Hippocampal formation (tissue), 2 donors: ENCODE data around the gene RTEL1.
"Not testable (repeated sequence)": the region's sequence is repeated elsewhere in the genome, so short reads cannot be mapped to it uniquely, and the experiment has no call there.

ENCODE experiments used
- DNase-seq, 2 donors: peaks; one replicate each; lab custom pipeline; 2025; lab: John Stamatoyannopoulos, UW

Gene RTEL1

DNA sequence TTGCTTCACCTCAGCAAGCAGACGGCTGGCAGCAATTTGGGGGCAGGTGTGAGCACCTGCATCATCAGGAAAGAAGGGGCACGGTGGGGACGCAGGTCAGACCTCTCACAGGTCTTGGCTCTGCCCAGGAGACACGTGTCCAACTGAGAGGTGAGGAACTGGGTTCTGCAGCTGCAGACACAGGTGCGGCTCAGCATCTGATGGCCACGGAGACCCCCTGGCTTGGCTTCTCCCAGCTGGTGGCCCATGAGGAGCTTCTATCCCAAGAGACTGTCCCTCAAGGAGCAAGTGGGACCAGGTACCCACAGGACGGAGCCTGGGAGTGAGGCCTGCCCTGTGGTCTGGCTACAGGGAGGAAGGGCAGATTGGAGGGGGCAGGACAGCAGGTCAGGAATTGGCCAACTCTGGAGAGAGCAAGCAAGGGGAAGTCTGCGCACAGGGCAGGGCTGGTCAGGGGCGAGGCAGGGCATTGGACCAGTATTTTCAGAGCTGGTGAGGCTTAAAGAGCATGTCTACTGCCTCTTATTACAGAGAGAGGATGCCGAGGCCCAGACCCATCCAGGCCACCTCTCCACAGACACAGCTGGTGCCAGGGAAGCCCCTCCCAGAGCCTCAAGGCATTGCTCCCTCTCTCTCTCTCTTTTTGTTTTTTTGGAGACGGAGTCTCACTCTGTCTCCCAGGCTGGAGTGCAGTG, 9.1 kb upstream of the RTEL1 start:
- no peak for DNase-seq

GRCh38 chr20:63650486-63650885, 7.6 kb upstream of the RTEL1 start:
- not testable (repeated sequence) for DNase-seq

GRCh38 chr20:63651942-63652191, 6.2 kb upstream of the RTEL1 start:
- DNase-seq, result no peak

DNA sequence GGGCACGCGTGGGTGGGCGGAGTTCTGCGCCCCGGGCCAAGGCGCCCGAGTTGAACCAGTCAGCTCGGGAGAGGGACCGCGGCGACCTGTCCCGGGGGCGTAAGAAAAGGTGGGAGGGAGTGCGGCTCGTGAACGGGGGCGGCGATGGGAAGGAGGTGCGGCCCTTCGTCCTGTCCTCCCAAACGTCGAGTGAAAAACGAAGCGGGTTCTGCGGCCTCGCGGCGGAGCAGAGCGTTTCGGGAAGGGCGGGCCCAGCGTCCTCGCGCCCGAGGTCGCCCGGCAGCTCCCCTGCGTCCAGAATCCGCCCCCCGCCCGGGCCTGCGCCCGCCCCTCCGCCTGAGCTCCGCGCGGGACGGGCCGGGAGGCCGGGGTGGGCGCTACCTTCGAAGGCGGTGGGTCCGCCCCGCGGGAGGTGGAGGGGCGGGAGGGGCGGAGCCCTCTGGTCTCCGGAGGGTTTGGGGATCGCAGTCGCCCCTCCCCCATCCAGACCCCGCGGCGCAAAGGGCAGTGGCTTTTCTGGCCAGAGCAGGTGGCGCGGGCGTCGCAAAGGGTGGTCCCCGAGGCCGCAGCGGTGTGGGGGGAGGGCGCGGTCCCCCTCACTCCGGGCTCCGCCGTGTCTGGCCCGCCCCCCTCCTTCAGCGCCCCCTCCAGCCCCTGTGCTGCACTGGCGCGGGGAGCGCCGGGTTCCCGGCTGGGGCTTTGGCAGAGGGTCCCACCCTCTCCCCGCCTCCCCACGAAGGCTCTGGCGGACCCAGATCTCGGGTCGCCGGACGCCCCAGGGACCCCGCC, 5.7 kb upstream of the RTEL1 start:
- DNase-seq, result no peak

DNA sequence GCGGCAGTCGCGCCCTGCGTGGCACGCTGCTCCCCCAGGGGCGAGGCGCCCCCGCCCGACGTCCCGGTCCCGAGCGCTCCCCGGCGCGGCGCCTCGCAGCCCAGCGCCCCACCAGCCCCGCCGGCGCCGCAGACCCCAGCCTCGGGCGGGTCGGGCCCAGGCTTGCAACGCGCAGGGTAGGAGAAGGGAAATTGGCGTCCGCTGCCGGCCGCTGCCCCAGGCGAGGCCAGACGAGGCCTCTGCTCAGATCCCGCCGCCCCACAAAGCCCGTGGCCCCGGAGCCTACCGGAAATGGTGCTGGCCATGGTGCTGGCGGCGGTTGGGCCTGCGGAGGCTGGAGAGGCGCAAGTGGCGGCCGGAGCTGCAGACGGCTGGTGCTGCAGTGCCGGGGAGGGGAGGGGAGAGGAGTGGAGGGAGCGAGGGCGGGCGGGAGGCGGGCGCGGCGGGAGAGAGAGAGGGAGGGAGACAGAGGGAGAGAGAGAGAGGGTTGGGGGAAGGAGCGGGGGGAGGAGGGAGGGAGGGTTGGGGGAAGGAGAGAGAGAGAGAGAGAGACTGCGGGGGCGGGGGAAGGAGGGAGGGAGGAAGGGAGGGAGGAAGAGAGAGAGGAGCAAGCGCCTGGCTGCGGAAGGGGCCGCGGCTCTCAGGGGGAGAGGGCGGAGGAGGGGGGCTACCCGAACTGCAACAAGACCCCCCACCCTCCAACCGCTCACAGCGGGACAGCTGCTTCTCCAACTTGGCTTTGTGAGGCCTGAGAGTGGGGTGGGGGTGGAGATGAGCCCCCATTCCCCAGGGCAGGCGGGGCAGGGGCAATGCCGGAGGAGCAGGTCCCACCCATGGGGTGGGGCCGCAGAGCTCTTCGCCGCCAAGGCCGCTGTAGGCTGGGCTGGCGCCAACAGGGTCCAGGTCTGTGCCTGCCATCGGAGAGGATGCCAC, 4.8 kb upstream of the RTEL1 start, which contains the start of gene STMN3:
STMN3 (minus strand) TSS at position 384 of the 933 bp plus-strand sequence; CDS start at position 305, 79 bp downstream.
- peak; percentile 83 to 85 for DNase-seq

- DNase-seq, result no peak
Observed at GRCh38 chr20:63653974-63654668, 4.0 kb upstream of the RTEL1 start.

DNA sequence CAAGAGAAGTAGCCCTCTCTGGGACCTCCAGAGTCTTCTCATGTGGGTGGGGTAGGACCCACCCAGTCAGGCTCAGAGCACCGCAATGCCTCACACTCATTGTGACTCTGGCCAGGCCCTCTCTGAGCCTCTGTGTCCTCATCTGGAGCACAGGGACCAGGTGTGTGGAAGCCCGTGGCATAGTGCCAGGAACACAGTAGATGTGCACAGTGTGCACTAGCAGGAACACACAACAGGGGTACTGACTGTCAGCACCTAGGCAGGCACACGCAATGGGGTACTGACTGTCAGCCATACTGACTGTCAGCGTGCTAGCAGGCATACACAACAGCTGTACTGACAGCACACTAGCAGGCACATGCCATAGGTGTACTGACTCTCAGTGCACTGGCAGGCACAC, 2.9 kb upstream of the RTEL1 start:
- DNase-seq, result no peak

DNA sequence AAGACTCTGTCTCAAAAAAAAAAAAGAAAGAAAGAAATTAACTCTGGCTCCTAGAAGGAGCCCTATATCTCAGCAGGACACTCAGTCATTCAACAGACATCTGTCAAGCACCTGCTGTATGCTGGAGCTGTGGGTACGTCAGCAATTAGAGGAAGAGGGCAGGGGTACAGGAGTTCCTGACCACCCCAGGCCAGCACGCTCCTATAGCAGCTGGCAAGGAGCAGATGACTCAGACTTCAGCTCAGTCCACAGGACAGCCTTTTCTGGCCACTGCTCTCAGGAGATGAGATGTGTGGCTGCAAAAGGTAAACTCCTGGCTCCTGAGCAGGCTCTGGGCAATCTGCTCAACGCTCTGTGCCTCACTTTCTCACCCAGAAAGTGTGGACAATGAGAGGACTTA, 1.7 kb upstream of the RTEL1 start:
- DNase-seq, result no peak

DNA sequence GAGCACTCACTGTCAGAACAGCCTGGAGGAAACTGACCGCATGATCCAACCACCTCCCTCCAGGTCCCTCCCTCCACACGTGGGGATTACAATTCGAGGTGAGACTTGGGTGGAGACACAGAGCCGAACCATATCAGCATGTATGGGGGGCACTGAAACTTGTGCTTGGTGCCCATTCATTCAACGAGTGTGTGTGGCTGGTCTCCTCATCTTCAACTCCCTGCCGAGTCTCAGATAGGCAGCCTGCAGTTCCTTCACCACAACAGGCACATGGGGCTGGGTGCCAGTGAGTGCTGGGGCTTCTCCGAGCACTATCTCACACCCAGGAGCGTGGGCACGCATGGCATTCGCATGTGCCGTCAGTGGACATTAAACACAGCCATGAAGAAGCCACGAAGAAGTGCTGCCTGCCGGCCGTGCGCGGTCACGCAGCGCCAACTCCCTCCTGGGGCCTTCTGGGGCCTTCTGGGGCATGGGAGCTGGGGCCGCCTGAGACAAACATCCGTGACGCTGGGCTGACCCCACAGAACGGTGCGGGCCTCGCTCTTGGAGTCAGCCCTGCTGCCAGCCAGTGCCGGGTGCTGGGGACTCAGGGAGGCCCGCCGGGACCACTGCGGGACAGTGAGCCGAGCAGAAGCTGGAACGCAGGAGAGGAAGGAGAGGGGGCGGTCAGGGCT, 714 bp upstream of the RTEL1 start:
- DNase-seq, result no peak

DNA sequence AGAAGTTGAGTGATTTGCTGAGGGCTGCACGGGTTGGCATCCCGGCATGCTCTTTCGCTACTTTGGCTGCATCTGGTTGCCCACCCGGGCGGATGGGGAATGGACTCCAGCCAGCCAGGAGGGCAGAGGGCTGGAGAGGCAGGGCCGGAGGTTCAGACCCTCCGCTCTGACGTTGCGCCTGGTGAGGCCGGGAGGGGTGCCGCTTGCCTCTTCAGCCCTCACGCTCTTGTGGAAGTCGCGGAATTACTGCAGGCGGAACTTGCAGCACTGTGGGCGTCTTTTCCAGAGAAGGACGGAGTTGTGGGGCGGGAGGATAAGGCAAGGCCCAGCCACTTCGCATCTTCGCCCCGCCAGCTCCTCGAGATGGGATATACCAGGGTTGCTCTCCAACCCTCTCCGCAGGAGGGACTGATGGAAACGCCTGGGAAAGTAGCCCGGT, 656 bp downstream of the RTEL1 start:
- DNase-seq, result no peak

DNA sequence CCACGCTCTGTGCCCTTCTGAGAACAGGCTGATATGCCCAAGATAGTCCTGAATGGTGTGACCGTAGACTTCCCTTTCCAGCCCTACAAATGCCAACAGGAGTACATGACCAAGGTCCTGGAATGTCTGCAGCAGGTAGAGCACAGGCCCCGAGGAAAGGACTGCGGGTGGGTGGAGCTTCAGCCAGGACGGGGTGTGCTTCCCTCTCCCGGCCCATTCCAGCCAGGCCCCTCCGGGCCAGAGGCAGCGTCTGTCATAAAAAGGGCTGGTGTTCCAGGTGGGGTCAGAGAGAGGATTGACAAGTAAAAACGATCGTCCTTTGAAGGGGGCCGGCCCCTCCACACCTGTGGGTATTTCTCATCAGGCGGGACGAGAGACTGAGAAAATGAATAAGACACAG, 1.3 kb downstream of the RTEL1 start:
- DNase-seq, result no peak

DNA sequence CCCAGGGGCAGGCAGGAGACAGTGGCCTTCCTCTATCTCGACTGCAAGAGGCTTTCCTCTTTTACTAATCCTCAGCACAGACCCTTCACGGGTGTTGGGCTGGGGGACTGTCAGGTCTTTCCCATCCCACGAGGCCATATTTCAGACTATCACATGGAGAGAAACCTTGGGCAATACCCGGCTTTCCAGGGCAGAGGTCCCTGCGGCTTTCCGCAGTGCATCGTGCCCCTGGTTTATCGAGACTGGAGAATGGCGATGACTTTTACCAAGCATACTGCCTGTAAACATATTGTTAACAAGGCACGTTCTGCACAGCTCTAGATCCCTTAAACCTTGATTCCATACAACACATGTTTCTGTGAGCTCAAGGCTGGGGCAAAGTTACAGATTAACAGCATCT, 2.1 kb downstream of the RTEL1 start:
- not testable (repeated sequence) for DNase-seq

DNA sequence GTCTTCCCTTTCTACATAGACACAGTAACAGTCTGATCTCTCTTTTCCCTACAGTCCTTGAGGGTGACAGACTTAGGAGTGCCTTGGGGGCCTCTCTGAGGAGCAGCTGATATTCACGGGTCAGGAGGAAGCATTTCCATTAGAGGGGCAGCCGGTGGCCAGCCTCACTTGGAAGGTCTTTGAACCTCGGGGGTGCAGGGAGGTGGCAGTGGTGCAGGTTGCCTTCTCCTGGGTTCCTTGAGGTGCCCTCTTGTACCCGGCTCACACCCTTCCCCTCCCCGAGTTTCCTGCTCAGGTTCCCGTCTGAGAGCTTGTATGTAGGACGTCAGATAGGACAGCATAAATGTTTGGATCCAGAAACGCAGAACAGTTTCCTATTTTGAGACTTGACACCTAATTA, 2.5 kb downstream of the RTEL1 start:
- no peak for DNase-seq

- no peak for DNase-seq
Observed at GRCh38 chr20:63661108-63661507, 3.0 kb downstream of the RTEL1 start.

DNA sequence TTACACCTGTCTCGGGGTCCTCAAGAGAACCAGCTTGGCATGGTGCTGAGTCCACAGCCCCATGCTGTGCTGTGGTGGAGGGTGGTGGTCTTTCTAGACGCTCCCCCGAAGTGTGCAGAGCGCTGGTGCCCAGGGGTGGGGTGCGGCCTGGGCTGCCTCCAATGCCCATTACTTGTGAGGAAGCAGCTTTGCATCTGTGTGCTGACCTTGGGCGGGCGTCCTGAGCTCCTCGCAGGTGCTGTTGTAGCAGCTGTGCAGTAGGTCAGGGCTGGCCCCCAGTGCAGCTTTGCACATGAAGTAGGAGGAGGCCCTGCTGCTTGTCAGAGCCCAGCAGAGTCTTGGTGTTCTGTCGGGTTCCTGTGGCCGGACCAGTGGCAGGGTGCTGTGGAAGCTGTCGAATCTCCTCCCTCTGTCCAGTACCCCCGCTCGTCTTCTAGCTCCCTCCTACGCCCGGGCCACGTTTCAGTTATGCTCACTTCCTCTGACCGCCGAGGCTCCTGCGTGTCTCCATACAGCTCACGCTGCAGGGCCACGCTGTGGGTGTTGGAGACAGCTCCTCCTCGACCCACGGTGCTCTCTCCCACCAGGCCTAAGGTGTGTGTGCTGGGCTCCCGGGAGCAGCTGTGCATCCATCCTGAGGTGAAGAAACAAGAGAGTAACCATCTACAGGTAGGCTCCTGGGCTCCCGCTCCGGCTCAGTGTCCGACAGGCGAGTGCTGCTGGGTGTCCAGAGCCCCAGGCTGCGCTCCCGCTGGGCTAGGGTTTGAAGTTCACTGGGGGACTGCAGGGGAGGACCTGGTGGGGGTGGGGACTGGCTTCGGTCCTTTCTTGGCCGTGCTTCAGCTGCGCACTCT, 4.1 kb downstream of the RTEL1 start:
- DNase-seq, result no peak

- DNase-seq, result no peak
Observed at GRCh38 chr20:63662813-63663189, 4.7 kb downstream of the RTEL1 start.

DNA sequence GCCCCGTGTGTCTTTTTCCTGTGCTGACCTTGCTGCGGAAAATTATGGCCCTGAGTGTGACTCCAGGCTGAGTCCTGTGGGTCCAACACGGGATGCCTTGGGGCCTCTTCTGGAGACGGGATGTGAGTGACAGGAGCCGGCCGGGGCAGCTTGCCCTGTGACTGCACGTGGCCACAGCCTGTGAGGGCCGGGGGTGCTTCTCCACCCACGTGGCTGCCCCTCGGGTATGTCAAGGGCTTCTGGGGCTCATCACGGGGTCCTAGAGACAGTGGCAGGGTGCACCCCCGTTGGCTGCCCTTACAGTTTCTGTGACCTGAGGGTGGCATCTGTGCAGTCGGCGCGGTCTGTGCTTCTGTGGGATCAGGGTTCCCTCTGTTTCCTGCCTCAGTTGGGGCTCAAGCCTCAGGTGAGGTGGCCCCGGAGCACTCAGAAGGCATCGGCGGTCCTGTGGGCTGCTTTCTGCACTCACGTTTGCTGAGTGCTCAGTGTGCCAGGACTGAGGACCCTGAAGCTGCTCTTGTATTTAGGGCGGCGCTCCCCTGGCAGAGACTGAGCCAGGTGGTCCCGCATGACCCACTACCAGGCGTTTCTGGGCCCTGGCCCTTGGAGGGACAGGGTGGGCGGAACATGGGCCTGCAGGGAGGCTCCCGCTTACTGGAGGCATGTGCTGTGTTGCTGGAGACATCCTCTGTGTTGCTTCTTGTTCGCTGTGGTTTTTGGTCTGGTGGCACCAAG, 5.4 kb downstream of the RTEL1 start:
- DNase-seq, result no peak

GRCh38 chr20:63664143-63664851, 6.2 kb downstream of the RTEL1 start:
- DNase-seq, result no peak
